ENCODE results near the gene ATP9B. TPM values are rescaled to one million over a fixed set of nuclear protein-coding genes. Genes with fewer than 3 reads are reported as not detected.
A peak's percentile ranks its signal among the peaks of the same experiment; 100 is the strongest.

Gene ATP9B
- total RNA-seq, 2 experiments from 2014 or later = 61.9 to 63.5 TPM

GRCh38 chr18:79410731-79411613 is 341.8 kb downstream of the ATP9B start:
- no peak for TF ChIP-seq CTCF (IDR thresholded peaks at IDR 0.05)
- ATAC-seq (ENCODE audit: poor library complexity) = no peak
- H3K36me3 ChIP-seq (ENCODE audit: insufficient read depth, low read length) = peaks cover 65% of the 10 kb centered on the region
- Mint-ChIP-seq H3K9me3 (no peaks in the 10 kb centered on the region), H3K27ac (no peak overlapping the region), H3K4me3 (no peak overlapping the region), H3K27me3 (no peaks in the 10 kb centered on the region), H3K36me3 (ENCODE audit: low read depth) (peaks cover 49% of the 10 kb centered on the region), H3K4me1 (ENCODE audit: low read depth) (peaks cover 42% of the 10 kb centered on the region)
- peaks cover 13% of the 10 kb centered on the region for H3K4me1 ChIP-seq (ENCODE audit: insufficient read depth, low read length)
- ChIA-PET CTCF (no interaction called here), POLR2A (no interaction called here)
- no peak overlapping the region for H3K27ac ChIP-seq (ENCODE audit: low read depth in 1 of 2, low read length in 2 of 2)
- no peak overlapping the region for H3K4me3 ChIP-seq (ENCODE audit: low read length)
- no peak for DNase-seq
- intact Hi-C loops (cut with DNase I, micrococcal nuclease) = no loop called here
- no peaks in the 10 kb centered on the region for H3K9me3 ChIP-seq (ENCODE audit: control insufficient read depth in 1 of 2, insufficient read depth in 1 of 2, low read length in 2 of 2)
- no peaks in the 10 kb centered on the region for H3K27me3 ChIP-seq (ENCODE audit: control insufficient read depth in 1 of 2, insufficient read depth in 2 of 2, low read length in 2 of 2)

- H3K4me1 ChIP-seq (ENCODE audit: insufficient read depth, low read length) = peaks cover 13% of the 10 kb centered on the region
- no peak overlapping the region for H3K4me3 ChIP-seq (ENCODE audit: low read length)
- Mint-ChIP-seq H3K4me3 (no peak overlapping the region), H3K9me3 (no peaks in the 10 kb centered on the region), H3K27me3 (no peaks in the 10 kb centered on the region), H3K27ac (no peak overlapping the region), H3K4me1 (ENCODE audit: low read depth) (peaks cover 39% of the 10 kb centered on the region), H3K36me3 (ENCODE audit: low read depth) (peaks cover 49% of the 10 kb centered on the region)
- intact Hi-C loops (cut with DNase I, micrococcal nuclease) = no loop called here
- H3K36me3 ChIP-seq (ENCODE audit: insufficient read depth, low read length) = peaks cover 67% of the 10 kb centered on the region
- ATAC-seq (ENCODE audit: poor library complexity) (no peak), DNase-seq (no peak)
- no peak for TF ChIP-seq CTCF (IDR thresholded peaks at IDR 0.05)
- POLR2A ChIA-PET = no interaction called here
- CTCF ChIA-PET = no interaction called here
- H3K9me3 ChIP-seq (ENCODE audit: control insufficient read depth in 1 of 2, insufficient read depth in 1 of 2, low read length in 2 of 2) = no peaks in the 10 kb centered on the region
- H3K27me3 ChIP-seq (ENCODE audit: control insufficient read depth in 1 of 2, insufficient read depth in 2 of 2, low read length in 2 of 2) = no peaks in the 10 kb centered on the region
- H3K27ac ChIP-seq (ENCODE audit: low read depth in 1 of 2, low read length in 2 of 2) = no peak overlapping the region
These were observed 342.7 kb downstream of the ATP9B start for GRCh38 chr18:79411614-79412526.

GRCh38 chr18:79413025-79413424 is 343.8 kb downstream of the ATP9B start:
- H3K27ac ChIP-seq (ENCODE audit: low read depth in 1 of 2, low read length in 2 of 2) = no peak overlapping the region
- Mint-ChIP-seq H3K9me3 (no peaks in the 10 kb centered on the region), H3K4me1 (ENCODE audit: low read depth) (peaks cover 33% of the 10 kb centered on the region), H3K36me3 (ENCODE audit: low read depth) (peaks cover 43% of the 10 kb centered on the region), H3K4me3 (no peak overlapping the region), H3K27ac (peak overlapping the region; percentile 66), H3K27me3 (no peaks in the 10 kb centered on the region)
- intact Hi-C loops (cut with DNase I, micrococcal nuclease) = no loop called here
- peaks cover 66% of the 10 kb centered on the region for H3K36me3 ChIP-seq (ENCODE audit: insufficient read depth, low read length)
- CTCF ChIA-PET = no interaction called here
- no peak overlapping the region for H3K4me3 ChIP-seq (ENCODE audit: low read length)
- TF ChIP-seq CTCF (IDR thresholded peaks at IDR 0.05) = no peak
- ATAC-seq (ENCODE audit: poor library complexity) (no peak), DNase-seq (peak in 1 of 14 experiments; percentile 3)
- POLR2A ChIA-PET = no interaction called here
- H3K27me3 ChIP-seq (ENCODE audit: control insufficient read depth in 1 of 2, insufficient read depth in 2 of 2, low read length in 2 of 2) = no peaks in the 10 kb centered on the region
- H3K9me3 ChIP-seq (ENCODE audit: control insufficient read depth in 1 of 2, insufficient read depth in 1 of 2, low read length in 2 of 2) = no peaks in the 10 kb centered on the region
- H3K4me1 ChIP-seq (ENCODE audit: insufficient read depth, low read length) = peaks cover 9% of the 10 kb centered on the region

Measured in CD4-positive, alpha-beta T cell (primary cell).